Midbrain (tissue), 1 donor: ENCODE results near the gene CXCL16.

Source experiments
- DNase-seq: peaks from one replicate; lab custom pipeline; 2025; lab: John Stamatoyannopoulos, UW

CXCL16 gene

DNA sequence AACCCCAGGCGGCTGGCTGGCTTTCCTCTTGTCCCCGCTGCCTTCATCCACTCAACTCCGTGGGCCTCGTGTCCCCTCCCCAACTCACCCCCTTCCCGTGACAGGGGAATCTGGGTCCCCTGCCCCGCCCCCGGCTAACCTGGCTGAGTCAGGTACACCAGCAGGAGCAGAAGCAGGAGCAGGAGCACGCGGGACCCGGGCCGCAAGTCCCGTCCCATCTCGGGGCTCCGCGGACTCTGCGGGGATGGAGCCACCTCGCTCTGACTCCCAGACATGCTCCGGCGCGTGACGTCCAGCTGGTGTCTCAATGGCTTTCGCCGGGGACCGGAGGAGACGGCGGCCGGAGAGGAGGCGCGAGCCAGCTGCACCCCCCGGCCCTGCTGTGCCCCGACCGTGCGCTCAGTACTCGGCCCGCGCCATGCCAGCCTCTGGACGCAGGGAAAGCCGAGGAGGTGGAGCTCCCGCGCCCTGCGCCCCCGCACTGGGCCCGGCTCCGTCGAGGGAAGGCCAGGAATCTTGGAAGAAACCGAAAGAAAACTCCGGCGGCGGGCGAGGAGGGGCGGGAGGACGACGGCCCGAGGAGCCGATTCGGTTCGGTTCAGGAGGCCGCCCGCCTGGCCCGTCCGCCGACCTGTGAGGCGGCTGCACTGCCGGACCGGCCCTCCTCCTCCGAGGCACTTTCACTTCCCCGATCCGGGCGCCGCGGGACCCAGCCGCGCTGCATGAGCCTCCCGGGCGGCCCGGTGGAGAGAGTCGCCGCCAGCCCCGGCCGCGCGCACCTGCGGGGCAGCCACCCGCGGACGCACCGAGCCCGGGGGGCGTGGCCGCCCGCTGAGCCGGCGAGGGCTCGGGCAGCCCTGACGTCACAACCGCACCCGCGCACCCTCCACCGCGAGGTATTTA is at the start of gene CXCL16, which contains the start of gene ZMYND15:
CXCL16 (minus strand) TSS at position 807 of the 903 bp plus-strand sequence; CDS start at position 218, 589 bp downstream.
ZMYND15 (plus strand) TSS at position 712 of the 903 bp plus-strand sequence. CDS start 716 bp downstream, outside the sequence.
- no peak for DNase-seq

DNA sequence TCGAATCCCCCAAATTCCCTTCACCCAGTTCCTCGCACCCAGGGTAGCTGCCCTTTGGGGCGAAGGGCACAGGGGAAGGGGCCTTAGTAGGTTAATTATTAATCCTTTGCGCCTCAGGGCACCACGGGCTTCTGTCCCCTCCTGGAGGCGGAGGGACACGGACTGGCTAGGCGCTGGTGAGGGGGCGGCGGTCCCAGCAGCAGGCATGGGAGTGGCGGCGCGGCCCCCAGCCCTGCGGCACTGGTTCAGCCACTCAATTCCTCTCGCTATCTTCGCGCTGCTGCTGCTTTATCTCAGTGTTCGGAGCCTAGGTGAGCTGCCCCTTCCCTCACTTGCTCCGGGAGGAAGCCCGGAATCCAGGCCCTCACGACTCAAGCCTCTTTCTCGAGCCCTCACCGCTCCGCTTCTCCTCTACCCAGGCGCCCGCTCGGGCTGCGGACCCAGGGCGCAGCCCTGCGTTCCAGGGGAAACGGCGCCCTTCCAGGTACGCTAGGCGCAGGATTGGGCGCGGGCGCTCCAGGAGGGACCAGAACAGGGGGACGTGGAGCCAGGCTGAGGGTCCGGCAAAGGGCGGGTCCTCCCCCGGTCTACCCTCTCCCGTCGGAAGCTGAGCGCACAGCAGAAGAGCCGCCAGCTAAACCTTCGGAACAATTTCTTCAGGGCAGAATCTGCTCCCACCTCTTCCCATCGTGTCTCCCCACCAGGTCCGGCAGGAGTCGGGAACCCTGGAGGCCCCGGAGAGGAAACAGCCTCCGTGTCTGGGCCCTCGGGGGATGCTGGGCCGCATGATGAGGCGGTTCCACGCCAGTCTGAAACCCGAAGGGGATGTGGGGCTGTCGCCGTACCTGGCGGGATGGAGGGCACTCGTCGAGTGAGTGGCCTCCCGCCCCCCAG is 49.3 kb upstream of the CXCL16 start, which contains the start of gene GLTPD2:
GLTPD2 (plus strand) TSS at position 158 of the 894 bp plus-strand sequence; CDS start at position 206, 48 bp downstream.
- no peak for DNase-seq

DNA sequence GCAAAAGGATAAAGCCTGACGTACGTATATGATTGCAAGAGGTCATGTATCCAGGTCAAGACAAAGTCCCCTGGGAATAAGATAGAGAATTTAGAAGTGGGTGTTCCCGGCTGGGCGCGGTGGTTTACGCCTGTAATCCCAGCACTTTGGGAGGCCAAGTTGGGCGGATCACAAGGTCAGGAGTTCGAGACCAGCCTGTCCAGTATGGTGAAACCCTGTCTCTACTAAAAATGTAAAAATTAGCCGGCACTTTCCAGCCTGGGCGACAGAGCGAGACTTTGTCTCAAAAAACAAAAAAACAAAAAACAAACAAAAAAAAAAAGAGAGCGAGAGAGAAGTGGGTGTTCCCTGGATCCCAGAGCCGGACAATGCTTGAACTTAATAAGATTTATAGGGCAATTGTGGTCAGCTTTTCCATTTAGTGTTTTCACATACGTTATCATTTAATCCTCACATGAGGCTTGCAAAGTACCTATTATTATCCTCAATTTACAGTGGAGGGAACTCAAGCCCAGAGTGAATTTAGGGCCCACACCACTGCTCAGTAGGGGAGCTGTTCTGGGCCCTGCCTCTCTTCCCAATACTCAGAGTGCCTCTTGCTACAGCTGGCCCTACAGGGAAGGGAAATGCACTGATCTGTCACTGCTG is 48.6 kb upstream of the CXCL16 start:
- DNase-seq, result no peak

DNA sequence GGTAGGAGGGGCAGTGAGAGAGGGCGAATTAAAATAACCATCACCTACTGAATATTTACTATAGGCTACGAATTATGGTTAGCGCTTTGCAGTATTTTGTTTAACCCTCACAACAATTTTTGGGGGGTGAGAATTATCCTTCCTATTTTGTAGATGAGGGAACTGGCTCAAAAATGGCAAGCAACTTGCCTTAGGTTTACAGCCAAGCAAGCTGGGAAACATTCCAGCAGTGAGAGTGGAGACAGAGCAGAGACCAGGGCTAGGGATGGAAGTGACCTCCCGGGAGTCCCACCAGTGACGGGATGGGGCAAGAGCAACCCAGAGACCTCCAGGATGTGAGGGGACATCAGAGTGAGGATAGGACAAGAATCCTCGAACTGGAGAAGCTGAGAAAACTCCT is 46.8 kb upstream of the CXCL16 start:
- DNase-seq, result peak; percentile 23

GRCh38 chr17:4786106-4786511 is 46.4 kb upstream of the CXCL16 start, which contains the start of gene VMO1:
VMO1 (minus strand) TSS chr17:4786364; CDS start chr17:4786352, 12 bp downstream.
- no peak for DNase-seq

- DNase-seq, result no peak
Observed at GRCh38 chr17:4785311-4786105, 45.8 kb upstream of the CXCL16 start.

DNA sequence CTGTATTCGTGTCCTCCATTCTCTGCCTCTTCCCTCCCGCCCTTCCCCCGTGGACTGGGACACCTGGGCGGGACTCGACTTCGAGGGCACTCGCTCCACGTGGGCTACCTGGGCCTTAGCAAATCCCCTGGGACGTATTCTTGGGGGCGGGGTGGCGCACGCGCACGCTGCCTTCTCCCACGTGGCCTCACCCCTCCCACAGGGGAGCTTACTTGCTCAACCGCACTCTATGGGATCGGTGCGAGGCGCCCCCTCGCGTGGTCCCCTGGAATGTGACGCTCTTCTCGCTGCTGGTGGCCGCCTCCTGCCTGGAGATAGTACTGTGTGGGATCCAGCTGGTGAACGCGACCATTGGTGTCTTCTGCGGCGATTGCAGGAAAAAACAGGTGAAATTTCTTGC is 42.9 kb upstream of the CXCL16 start:
- DNase-seq, result no peak

GRCh38 chr17:4780325-4780955 is 40.7 kb upstream of the CXCL16 start:
- no peak for DNase-seq

DNA sequence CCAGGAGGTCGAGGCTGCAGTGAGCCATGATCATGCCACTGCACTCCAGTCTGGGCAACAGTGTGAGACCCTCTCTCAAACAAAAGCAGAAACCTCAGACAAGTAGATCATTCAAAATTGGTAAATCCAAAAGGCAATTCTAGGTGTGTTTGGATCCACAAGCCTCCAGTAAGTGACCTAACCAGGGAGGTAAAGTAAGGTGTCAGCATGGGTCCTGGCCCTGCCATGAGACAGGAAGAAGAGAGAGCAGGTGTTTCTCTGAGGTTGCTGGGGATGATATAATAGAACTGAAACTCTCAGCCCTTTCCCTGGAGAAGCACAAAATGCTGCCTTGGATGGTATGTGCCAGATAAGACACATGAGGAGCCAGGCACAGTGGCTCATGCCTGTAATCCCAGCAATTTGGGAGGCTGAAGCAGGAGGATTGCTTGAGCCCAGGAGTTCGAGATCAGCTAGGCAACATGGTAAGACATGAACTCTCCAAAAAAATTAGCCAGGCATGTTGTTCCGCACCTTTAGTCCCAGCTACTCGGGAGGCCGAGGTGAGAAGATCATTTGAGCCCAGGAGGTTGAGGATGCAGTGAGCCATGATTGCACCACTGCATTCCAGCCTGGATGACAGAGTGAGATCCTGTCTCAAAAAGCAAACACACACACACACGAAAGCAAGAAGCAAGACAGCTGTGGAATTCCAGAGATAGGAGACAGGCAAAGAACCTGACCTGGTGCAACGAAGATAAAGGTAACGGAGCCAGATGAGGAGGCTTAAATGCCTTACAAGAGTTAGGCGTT is 38.4 kb upstream of the CXCL16 start:
- DNase-seq, result no peak

DNA sequence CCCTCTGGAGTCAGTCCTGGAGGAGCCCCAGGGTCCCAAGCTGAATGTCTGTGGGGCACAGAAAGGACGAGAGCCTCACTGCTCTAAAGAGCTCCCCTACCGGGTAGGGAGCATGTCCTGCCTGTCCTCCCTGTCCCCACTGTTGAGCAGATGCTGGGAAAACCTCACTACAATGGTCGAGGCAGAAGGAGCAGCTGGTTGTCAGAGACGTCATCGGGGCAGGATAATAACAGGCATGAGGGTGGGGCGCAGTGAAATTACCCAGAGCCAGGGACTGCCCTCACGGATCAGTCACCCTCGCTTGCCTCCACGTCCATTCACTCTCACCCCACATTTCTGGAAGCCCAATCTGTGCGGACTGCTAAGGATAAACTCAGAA is 32.5 kb upstream of the CXCL16 start:
- DNase-seq, result no peak

GRCh38 chr17:4771519-4772234 is 31.9 kb upstream of the CXCL16 start, which contains the start of gene TM4SF5:
TM4SF5 (plus strand) TSS chr17:4771886; CDS start chr17:4771923, 37 bp downstream.
- no peak for DNase-seq

DNA sequence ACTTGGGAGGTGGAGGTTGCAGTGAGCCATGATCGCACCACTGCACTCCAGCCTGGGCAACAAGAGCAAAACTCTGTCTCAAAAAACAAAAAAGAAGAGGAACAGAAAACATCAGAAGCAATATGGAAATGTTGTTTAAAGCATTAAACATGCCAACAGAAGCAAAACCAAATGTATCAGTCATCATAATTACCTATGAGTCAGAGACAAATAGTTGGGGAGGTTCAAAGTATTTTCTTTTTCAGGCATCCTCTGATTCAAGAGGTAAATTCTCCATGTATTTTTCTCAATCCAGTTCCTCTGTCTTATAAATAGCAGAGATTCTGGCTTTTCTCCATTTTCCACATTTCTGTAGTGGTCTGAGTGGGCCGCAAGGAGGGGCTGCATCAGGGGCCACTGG is 29.9 kb upstream of the CXCL16 start:
- no peak for DNase-seq

DNA sequence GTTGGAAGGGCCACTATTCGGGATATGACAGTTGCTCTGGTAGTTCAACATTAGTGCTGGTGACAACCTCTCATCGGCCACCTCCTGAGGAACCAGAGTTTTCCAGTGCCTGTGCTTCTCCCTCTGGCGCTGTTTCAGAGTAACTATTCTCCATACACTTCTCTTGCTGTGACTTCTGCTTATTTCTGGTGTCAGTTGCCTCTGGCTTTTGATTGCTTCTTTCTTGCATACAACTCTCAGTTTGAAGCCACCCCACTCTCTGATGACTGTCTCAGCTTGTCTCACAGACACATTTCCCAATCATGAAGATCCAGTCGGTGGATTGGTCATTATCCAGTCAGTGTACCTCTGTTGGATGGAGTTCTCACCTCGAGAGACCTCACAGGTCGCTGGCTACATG is 28.6 kb upstream of the CXCL16 start:
- no peak for DNase-seq

DNA sequence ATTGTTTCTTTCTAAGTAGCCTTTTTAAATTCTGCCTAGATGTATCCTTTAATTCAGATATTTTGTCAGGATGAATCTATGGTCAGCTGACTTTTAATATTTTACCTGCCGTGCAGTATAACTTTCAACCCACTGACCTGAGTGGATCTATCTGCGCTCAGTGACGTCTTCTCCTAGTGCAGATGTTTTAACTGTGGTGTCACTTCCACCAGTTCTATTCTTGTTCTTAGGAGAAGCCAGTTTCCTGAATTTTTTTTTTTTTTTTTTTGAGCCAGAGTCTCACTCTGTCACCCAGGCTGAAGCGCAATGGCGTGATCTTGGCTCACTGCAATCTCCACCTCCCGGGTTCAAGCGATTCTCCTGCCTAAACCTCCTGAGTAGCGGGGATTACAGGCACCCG is 27.0 kb upstream of the CXCL16 start:
- no peak for DNase-seq

- no peak for DNase-seq
Observed at GRCh38 chr17:4766201-4766600, 26.5 kb upstream of the CXCL16 start.

GRCh38 chr17:4764595-4764994 is 24.9 kb upstream of the CXCL16 start:
- peak; percentile 54 for DNase-seq

GRCh38 chr17:4759776-4760236 is 20.1 kb upstream of the CXCL16 start:
- no peak for DNase-seq

GRCh38 chr17:4753392-4753791 is 13.7 kb upstream of the CXCL16 start:
- no peak for DNase-seq

DNA sequence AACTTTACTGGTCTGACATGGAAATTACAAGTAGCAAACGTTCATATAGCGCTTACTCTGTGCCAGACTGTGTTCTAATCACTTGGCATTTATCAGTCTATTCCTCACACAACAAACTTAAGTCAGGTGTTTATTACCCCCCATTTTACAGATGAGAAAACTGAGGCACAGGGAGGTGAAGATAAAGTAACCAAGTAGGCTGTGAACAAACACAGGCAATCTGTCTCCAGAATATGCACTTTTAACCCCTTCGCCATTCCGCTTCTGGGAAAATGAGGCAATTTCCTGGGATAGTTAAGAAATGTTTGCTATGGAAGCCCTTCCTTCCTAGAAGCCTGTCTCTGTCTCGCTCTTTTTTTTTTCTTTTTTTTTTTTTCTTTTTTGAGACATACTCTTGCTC is 12.2 kb upstream of the CXCL16 start:
- no peak for DNase-seq
